Smooth muscle cell of bladder (primary cell): ENCODE results near the gene KRTAP5-1. TPM values are rescaled to one million over a fixed set of nuclear protein-coding genes. Genes with fewer than 3 reads are reported as not detected.

Experiments used
- total RNA-seq: library from RNA; depleted of rRNA; stranded (reverse); fragments of >200 nt; gene quantifications from 2 replicates; pipeline ENCODE4 v1.2.3, GENCODE V29; 2014

The KRTAP5-1 gene
- not detected in 2 replicates for total RNA-seq

GRCh38 chr11:1584661-1585370 is at the start of gene KRTAP5-1:
KRTAP5-1 (minus strand) TSS chr11:1585283; CDS start chr11:1585249, 34 bp downstream.

GRCh38 chr11:1629326-1630185 is 44.5 kb upstream of the KRTAP5-1 start, which contains the start of gene KRTAP5-5:
KRTAP5-5 (plus strand) TSS chr11:1629775; CDS start chr11:1629841, 66 bp downstream.

GRCh38 chr11:1622086-1622485 is 37.0 kb upstream of the KRTAP5-1 start, which contains the start of gene KRTAP5-4:
KRTAP5-4 (minus strand) TSS chr11:1622138; CDS start chr11:1622093, 45 bp downstream.

GRCh38 chr11:1608363-1608762 is 23.3 kb upstream of the KRTAP5-1 start, which contains the start of gene KRTAP5-3:
KRTAP5-3 (minus strand) TSS chr11:1608463; CDS start chr11:1608385, 78 bp downstream.

GRCh38 chr11:1597994-1598380 is 12.9 kb upstream of the KRTAP5-1 start, which contains the start of gene KRTAP5-2:
KRTAP5-2 (minus strand) TSS chr11:1598294; CDS start chr11:1598250, 44 bp downstream.

GRCh38 chr11:1572197-1573076 is 12.6 kb downstream of the KRTAP5-1 start, which contains the start of gene DUSP8:
DUSP8 (minus strand) TSS chr11:1572271; CDS start chr11:1565826, 6,445 bp downstream.

Other genes starting within 250 kb of the KRTAP5-1 start
- gene BRSK2, start 195.3 kb downstream of the KRTAP5-1 start, total RNA-seq: 0.14 and 0.18 TPM in 2 replicates
- gene MOB2, start 98.5 kb downstream of the KRTAP5-1 start, total RNA-seq: 24.3 and 25.2 TPM in 2 replicates
- under 0.01 and 0.09 TPM in 2 replicates for gene DUSP8, start 13.0 kb downstream of the KRTAP5-1 start, total RNA-seq
- gene KRTAP5-2, start 13.0 kb upstream of the KRTAP5-1 start, total RNA-seq: not detected in 2 replicates
- gene KRTAP5-3, start 23.2 kb upstream of the KRTAP5-1 start, total RNA-seq: not detected in 2 replicates
- gene KRTAP5-4, start 36.9 kb upstream of the KRTAP5-1 start, total RNA-seq: not detected in 2 replicates
- not detected in 2 replicates for gene KRTAP5-5, start 44.5 kb upstream of the KRTAP5-1 start, total RNA-seq
- not detected in 2 replicates for gene KRTAP5-6, start 111.9 kb upstream of the KRTAP5-1 start, total RNA-seq
- gene IFITM10, start 165.3 kb upstream of the KRTAP5-1 start, total RNA-seq: 0.28 and 0.65 TPM in 2 replicates
- gene CTSD, start 178.6 kb upstream of the KRTAP5-1 start, total RNA-seq: 131 and 251 TPM in 2 replicates
- gene SYT8, start 249.7 kb upstream of the KRTAP5-1 start, total RNA-seq: not detected in 2 replicates